Left lobe of liver (tissue), 2 donors: ENCODE data around the gene ATP6V0E2. TPM values are rescaled to one million over a fixed set of nuclear protein-coding genes. Genes with fewer than 3 reads are reported as not detected.
A peak's percentile ranks its signal among the peaks of the same experiment; 100 is the strongest.

Source experiments
- ATAC-seq: fragments of 200-7000 bp; cut with Tn5 transposase; one replicate; pipeline ENCODE4 v1.9.1; 2020; ENCODE audit warnings: mild to moderate bottlenecking, moderate library complexity
- DNase-seq: peaks from one replicate; pipeline ENCODE4 v3.0.0-alpha.2; 2020; ENCODE audit warnings: low spot score
- total RNA-seq: library from RNA; stranded (reverse); gene quantifications from one replicate; pipeline ENCODE4 v1.2.1, GENCODE V29; 2021
- donor health status: DM: no; HTN: no; CAD: no; lungs with moderate emphysema.
- donor health status: DM: no; HTN: yes; CAD: no.

Gene ATP6V0E2
- total RNA-seq, 1 donor from 2014 or later, result 99.4 TPM

- DNase-seq (no peak), ATAC-seq (no peak)
These were observed 12.7 kb upstream of the ATP6V0E2 start for GRCh38 chr7:149860821-149861727.

- DNase-seq (no peak), ATAC-seq (no peak)
These were observed 12.1 kb upstream of the ATP6V0E2 start for GRCh38 chr7:149861728-149862045.

GRCh38 chr7:149862156-149862555 is 11.6 kb upstream of the ATP6V0E2 start:
- DNase-seq, result no peak
- no peak for ATAC-seq

- DNase-seq (no peak), ATAC-seq (no peak)
These were observed 10.3 kb upstream of the ATP6V0E2 start for GRCh38 chr7:149863500-149863899.

GRCh38 chr7:149864023-149864422 is 9.7 kb upstream of the ATP6V0E2 start:
- ATAC-seq, result no peak
- no peak for DNase-seq

GRCh38 chr7:149864751-149865150 is 9.0 kb upstream of the ATP6V0E2 start:
- no peak for ATAC-seq
- DNase-seq, result no peak

GRCh38 chr7:149865437-149865836 is 8.3 kb upstream of the ATP6V0E2 start:
- peak; percentile 29 for ATAC-seq

GRCh38 chr7:149866139-149866778 is 7.5 kb upstream of the ATP6V0E2 start:
- DNase-seq, result no peak
- no peak for ATAC-seq

More at GRCh38 chr7:149865437-149865836, 8.3 kb upstream of the ATP6V0E2 start:
- DNase-seq, result no peak

GRCh38 chr7:149866779-149867447 is 6.9 kb upstream of the ATP6V0E2 start:
- no peak for DNase-seq
- ATAC-seq, result no peak

GRCh38 chr7:149867762-149868622 is 5.8 kb upstream of the ATP6V0E2 start:
- ATAC-seq (no peak), DNase-seq (peak; percentile 19)

GRCh38 chr7:149868623-149869290 is 5.0 kb upstream of the ATP6V0E2 start:
- DNase-seq (peak; percentile 31), ATAC-seq (no peak)

GRCh38 chr7:149869291-149869650 is 4.5 kb upstream of the ATP6V0E2 start:
- DNase-seq (peak; percentile 37), ATAC-seq (no peak)

GRCh38 chr7:149869867-149870266 is 3.9 kb upstream of the ATP6V0E2 start:
- no peak for ATAC-seq
- peak; percentile 15 for DNase-seq

GRCh38 chr7:149870274-149870673 is 3.5 kb upstream of the ATP6V0E2 start:
- DNase-seq (peak; percentile 24), ATAC-seq (no peak)

GRCh38 chr7:149870701-149871483 is 2.9 kb upstream of the ATP6V0E2 start:
- ATAC-seq (no peak), DNase-seq (peak; percentile 37)

- DNase-seq (peak; percentile 23), ATAC-seq (no peak)
These were observed 2.2 kb upstream of the ATP6V0E2 start for GRCh38 chr7:149871576-149871975.

- ATAC-seq, result peak; percentile 64
- DNase-seq, result peak; percentile 83
These were observed 1.2 kb upstream of the ATP6V0E2 start for GRCh38 chr7:149872419-149873073.

- ATAC-seq, result peak; percentile 29
- DNase-seq, result no peak
These were observed 338 bp downstream of the ATP6V0E2 start for GRCh38 chr7:149873970-149874643.
